ENCODE results near the gene CRK.

CRK gene

DNA sequence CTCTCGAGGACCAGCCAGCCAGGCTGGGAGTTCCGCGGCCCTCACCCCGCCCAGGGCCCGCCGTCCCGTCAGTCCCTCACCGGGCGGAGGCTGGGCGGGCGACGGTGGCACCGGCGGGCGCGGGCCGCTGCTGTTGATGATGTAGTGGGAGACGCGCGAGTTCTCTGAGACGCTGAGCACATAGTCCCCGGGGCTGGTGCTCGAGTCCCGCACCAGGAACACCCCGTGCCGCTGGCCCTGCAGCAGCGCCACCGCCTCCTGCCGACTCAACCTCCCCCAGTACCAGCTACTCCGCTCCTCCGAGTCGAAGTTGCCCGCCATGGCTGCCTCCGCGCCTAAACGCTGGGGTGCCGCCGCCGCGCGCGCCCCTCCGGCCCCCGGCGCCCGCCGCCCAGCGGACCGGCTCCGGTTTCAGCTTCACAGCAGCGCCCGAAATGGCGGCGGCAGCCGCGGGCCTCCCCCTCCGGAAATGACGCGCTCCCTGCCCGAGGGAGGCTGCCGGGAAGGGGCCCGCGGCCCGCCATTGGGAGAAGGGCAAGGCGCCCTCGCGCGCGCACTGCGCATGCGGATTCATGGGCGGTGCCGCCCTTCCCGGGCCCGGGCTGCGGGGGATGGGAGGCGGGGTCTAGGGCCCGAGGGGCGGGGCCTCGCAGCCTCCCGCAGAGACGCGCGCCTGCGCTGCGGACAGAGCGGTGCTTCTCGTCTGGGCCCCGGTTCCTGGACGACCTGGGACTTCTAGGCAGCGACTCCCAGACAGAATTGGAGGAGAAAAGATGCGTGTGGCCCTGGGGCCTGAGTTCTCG is at the start of gene CRK:
CRK (minus strand) TSS at position 436 of the 803 bp plus-strand sequence; CDS start at position 321, 115 bp downstream.
- peak; percentile 97 to 99 for DNase-seq (ENCODE audit: low read depth in 2 of 2)

DNA sequence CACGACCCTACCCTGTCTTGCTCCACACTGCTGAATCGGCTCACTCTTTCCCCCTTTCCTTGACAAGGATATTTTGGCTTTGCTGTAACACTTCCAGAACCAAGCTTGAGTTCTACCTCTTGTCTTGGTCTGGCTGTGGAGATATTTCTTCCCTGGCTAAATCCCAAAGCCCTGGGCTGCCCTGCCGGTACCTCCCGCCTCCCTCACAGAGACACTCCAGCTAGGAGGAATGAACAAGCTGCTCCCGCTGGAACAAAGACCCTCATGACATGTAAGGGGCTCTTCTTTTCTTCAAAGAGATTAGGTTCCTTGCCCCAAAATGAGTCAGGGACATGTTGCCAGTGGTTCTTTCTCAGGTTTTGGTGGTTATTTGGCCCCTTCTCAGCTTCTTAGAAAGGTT is 49.6 kb upstream of the CRK start:
- DNase-seq (ENCODE audit: low read depth in 2 of 2) = no peak

DNA sequence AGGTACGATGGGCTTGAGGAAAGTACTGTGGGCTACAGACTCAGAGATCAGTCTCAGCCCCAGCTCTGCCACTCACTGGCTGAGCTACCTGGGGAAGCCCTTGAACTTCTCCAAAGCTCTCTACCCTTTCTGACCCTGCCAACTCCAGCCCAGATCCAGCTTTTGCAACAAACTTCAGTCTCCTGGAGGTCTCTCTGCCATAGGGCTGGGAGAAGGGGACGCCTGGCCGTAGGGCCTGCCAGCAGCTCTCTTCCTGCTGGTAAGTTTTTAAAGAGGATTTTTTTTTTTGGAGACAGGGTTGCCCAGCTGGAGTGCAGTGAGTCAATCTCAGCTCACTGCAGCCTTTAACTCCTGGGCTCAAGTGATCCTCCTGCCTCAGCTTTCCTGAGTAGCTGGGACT is 48.8 kb upstream of the CRK start:
- DNase-seq (ENCODE audit: low read depth in 2 of 2) = no peak

DNA sequence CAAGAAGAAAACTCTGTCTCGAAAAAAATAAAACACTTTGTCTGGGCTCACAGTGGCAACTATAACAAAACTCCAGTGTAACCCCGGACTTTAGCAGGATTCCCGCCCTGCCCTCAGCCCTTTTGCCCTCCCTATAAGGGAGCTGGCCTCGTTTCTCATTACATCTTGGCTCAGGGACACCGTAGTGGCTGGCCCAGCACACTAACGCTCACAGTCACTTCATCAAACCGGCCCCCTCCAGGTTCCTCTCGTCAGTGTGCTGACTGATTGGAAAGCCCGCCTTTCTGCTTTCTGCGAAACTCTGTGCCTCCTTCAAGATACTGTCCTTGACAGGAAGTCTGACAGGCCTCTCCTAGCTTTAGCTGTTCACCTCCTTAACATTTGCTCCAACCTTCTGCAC is 47.7 kb upstream of the CRK start:
- no peak for DNase-seq (ENCODE audit: low read depth in 2 of 2)

DNA sequence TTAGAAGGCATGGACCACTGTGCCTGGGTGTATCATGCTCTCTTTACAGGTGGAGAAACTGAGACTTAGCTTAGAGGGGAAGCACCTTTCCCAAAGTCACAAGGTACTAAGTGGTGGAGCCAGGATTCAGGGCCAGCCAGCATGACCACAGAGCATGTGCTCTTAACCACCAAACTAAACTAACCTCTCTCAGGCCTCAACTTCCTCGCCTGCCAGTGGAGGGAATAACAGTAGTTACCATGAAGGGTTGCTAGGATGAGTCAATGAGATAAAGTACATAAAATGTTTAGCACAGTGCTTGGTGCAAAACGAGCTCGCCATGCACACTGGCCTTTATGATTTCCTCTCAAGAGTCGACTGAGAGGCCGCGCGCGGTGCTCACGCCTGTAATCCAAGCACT is 42.8 kb upstream of the CRK start:
- DNase-seq (ENCODE audit: low read depth in 2 of 2) = no peak

DNA sequence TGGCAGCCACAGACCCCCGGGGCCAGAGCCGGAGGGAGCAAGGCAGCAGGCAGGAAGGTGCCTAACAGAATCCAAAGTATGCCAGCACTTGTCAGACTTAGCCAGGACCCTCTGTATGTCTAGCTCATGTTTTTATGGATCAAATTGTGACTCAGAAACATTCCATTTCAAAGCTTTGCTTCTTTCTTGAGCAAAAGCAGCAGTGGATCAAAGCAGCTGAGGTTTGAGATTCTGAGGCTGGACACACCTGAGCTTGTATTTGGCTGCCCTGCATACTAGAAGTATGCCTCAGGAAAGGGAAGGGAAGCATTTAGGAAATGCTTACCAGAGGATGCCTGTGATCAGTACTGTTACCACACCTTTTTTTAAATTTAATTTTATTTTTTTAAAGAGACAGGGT is 42.2 kb upstream of the CRK start:
- DNase-seq (ENCODE audit: low read depth in 2 of 2) = no peak

DNA sequence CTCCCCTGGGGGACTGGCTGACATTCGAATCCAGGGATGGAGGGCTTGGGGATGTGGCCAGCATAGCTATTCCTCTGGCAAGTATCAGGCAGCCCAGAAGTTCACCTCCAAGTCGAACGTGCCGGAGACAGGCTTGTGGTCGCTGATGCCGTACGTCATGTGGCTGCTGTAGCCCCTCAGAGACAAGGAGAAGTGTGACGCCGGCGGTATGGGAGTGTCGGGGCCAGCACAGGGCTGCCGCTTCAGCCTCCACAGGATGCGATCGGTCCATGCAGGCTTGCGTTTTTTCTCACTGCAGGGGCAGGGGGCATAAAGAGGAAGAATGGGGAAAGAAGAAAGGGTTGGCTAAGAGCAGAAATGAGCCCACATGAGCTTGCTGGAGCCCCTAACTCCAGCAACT is 41.8 kb upstream of the CRK start:
- no peak for DNase-seq (ENCODE audit: low read depth in 2 of 2)

DNA sequence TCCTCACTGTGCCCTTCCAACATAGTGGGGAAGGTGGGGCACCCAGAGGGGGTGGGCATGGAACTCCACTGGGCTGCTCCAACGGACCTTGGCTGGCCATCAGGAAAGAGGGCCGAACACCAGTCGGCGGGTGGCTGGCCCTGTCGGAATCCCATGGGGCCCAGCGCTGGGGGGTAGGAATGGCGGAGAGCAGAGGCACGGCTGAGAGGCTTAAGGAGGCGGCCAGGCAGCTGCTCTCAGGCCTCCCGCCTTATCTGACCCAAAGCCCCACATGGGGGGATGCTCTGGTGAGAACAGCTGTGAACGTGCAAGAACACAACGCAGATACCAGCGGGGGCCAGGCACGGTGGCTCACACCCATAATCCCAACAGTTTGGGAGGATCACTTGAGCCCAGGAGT is 40.8 kb upstream of the CRK start:
- no peak for DNase-seq (ENCODE audit: low read depth in 2 of 2)

DNA sequence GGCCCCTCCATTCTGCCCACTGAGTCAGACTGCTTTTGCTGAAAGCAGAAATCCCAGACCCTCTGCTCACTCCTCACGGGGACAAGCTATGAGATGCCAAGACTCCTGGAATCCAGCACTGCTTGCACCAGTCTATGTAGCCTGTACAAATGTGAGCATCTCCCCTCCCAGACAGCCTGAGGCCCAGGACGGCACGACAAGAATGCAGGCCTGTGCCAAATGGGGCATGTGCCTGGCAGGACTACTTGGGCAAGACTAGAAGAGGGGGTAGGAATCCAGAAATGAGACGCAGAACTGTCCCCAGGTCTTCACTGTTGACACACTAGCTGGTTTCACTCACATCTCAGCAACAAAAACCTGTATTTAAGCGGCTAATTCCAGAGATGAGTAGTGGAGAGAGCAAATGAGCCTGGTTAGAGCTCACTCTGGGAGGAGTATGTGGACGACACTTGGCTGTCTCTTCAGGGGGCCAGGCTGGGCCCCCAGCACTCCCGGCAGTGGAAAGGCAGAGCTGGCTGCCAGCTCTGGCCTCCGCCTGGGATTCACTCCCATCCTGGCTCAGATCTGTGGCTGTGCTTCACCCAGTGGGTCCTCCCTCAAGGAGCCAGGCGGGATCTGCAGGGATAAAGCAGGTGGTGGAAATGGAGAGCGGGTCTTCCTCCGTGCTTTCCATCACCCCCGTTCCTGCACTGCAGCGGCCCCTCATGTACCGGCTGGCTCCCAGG is 39.4 kb upstream of the CRK start:
- DNase-seq (ENCODE audit: low read depth in 2 of 2) = no peak

DNA sequence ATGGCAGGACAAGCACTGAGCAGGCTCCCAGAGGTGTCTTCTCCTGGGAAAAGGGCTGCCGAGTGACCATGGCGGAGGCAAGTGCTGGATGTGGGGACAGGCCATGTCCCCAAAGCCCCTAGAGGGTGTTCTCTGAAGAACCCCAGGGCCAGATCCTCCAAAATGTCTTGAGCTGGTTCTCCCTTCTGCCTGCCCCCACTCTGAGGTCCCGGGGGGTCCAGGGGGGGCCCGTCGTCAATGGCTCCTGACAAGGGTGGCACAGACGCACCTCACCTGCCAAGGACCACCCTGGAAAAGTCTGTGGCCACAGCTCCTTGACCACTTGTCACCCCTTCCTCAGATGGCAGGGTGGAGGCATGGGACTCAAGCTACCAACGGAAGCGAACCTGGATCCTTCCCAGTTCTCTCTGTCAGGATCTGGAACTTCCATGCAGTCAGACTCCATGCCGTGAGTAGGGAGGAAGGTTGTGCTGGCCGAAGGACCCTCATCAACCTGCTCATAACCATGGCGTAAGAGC is 38.8 kb upstream of the CRK start:
- no peak for DNase-seq (ENCODE audit: low read depth in 2 of 2)

DNA sequence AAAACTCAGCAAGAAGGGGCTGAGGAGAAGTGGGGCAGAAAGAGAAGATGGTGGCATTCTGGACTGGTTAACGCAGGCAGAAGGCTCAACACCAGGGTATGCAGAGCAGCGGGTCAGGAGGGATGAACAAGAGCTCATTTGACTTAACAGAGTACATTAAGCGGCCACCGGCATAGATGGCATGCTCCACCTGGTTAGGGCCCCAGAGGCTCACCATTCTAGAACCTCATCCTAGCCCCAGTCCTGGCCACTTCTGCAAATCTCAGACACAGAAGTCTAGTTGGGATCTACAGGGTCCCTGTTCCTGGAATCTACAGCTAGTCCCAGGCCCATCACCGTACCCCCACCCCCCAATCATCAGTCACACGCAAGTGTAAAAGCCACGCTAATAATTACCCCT is 38.2 kb upstream of the CRK start:
- no peak for DNase-seq (ENCODE audit: low read depth in 2 of 2)

DNA sequence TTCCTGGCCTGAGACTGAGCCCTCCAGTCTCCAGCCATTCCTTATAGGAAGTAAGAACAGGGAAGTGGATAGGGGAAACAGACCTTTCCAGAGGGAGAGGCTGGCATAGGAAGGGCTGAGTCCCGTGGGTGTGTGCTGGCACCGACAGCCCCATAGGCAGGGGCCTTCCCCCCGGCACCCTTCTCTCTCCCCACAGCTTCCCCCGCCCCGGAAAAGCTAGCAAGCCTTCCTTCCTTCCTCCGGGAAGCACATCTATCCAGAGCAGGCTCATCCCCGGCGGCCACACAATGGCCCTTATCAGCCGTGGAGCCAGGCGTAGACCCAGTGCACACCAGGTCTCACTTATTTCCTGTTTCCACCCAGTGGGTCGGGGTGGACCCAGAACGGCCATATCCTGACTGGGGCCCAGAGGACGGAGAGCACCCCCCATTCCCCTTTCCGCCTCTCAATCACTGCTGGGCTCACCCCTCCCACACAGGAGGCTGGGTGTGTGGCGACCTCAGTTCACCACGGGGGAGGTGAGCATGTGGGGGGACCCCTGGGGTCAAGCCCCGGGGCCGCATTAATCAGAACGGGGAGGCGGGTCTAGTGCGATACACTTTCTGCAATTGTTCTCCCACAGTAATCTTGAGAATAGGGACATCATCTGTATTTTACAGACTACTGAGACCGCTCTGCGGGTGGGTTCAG is 37.4 kb upstream of the CRK start:
- DNase-seq (ENCODE audit: low read depth in 2 of 2) = no peak

DNA sequence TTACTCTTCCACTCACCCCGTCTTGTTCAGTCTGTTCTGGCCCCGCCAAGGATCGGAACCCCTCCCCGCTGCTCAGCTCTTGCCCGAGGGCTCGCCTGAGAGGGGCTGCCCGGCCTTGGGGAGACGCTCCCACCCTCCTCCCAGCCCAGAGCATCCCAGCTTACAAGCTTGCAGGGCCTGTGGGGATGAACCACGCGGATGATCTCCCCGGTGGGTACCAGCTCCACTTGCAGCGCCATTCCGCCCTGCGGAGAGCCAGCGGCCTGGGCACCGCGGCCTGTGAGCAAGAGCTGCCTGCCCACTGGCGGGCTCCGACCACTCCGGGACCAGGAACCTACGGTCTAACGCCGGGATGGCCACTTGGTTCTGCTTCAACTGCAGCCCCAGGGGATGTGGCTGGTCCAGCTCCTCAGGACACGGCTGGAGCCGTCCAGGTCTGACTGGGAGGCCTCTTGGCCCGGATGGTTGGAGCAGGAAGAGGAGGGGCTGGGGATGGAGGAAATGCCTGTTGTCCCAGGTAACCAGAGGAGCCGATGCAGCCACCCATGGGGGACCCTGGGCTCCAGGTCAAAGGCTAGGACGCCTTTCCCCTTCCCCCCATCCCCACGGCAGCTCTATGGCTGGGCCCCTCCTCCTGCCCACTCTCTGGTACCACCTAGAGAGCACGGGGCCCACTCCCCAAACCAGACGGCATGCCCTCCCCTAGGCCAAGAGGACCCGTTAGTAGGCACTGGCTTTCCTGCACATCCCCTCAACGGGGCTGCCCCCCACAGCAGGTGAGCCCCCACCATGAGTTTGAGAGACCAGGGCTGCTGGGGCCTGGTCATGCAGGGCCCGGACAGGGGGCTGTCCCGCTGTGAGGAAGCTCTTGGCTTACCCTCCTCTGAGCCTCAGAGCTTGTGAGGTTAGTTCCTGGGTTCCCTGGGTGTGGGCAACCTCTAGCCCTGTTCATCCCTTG is 36.5 kb upstream of the CRK start, which contains the start of gene MYO1C:
MYO1C (minus strand) TSS at position 438 of the 958 bp plus-strand sequence; CDS start at position 239, 199 bp downstream.
- DNase-seq (ENCODE audit: low read depth in 2 of 2) = no peak

DNA sequence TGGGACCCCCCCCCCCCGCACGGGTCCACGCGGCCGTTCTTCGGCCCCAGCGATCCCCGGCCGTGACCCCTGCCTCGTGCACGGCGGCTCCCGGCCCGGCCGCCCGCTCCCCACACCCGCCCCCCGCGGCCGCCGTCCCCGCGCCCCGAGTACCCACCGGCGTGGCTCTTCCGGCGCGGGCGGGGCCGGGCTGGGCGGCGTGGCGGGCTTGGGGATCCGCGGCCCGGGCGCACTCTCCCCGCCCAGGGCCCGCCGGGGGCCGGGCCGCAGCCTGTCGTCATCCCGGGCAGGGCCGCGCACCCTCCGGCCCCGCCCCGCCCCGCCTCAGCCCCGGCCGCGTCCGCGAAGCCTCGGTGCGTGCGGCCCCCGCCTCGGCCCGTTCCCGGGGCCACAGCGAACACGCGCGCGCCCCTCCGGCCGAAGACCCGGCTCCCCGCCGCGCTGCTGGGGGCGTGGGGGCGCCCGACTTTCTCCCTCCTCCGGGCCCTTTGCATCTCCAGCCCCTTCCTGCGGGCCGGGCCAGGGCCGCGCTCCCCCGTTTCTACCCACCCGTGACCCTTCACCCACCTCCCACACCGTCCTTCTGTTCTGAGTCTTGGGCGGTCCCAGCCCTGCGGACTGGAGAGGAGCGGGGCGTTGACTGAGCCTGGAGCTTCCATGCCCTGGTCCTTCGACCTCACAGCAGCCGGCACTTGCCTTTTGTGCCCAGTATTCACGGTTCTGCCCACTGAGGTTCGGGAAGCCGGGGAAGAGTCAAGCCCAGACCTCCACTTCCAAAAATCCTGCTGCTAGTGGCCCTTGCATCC is 35.6 kb upstream of the CRK start:
- DNase-seq (ENCODE audit: low read depth in 2 of 2) = peak; percentile 39 to 49

DNA sequence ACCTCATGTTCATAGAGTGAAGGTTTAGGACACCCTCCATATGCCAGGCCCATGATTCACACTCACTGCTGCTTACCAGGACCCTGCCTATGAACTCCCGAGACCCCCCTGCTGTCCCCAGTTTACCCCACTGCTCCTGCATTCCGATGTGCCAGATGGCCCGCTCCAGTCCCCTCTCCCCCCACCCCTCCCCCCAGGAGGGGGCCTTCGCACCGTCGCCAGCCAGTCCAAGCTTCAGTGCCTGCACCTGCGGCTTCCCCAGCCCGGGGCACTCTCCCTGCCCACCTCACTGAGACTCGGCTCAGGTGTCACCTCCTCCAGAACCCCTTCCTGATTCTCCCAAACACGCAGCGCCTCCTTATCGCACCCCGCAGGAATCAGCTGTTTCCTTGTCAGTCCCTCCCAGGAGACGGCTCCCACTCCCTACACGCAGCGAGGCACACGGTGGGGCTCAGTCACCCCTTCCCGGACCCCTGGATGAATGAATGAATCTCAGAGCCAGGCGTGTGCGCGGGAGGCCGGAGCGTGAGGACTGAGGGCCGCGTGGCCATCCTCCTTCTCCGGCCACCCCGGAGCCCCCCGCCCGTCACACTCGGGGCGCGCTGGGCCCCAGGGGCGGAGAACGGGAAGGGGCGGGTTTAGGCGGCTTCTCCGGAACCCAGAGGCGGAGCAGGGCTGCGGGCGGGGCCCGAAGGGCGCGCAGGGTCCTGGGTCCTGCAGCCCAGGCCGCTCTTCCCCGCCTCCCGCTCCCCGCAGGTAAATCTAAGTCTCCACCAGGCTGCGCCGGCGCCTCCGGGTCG is 34.8 kb upstream of the CRK start:
- DNase-seq (ENCODE audit: low read depth in 2 of 2) = peak; percentile 48 to 65

DNA sequence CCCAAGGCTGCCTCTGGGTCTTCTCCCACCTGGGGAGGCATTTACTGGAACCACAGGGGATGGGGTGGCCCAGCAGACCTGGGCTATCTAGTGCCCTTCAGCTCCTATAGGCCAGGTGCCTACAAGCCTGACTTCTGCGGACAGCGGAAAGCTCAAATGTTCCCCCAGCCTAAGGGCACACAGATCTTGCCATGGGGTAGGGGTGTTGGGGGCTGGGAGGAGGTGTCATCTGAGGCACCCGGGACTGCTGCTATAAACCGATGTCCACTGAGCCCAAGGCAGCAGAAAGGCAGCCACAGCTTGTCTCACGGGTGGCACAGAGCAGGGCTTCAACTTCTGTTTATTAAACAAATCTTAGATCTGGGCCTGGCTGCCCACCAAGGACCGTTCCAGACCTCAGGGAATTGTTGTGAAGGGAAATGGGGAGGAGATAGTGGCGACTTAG is 32.8 kb upstream of the CRK start:
- DNase-seq (ENCODE audit: low read depth in 2 of 2) = no peak

DNA sequence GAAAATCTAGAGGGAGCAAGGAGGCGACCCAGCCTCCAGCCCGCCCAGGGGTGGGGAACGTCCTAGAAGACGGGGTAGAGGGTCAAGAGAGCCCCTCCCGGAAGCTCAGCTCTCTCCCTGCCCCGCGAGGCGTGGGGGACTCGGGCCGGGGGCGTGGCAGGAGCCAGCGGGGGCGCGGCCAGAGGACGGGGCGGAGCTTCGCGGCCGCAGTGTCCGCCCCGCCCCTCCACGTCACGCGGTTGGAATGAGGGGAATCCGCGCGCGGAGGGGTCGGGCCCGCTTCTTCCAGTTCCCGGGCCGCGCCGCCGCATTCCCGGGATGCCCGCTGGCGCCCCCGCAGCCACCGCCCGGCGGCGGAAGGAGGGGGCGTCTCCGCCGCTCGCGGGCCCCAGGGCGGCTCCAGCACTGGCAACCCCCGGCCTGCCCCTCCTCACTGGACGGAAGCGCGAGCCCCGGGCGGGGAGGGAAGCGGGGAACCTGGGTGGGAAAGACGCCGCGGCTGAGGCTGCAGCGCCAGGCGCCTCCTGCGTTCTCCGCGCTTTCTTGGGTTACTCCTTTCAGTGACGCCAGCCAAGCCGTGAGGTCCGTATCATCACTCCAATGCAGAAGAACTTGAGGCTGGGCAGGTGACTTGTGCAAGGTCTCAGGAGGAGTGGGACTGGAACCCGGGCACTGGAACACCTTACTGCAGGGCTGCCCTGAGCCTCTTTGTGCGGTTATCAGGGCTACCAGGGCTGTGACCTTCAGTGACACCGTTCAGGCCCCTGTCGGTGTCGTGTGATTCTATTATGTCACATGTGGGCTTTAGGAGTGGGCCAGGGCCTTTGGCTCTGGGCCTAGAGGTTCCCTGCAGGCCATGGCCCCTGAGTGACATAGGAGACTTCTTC is 32.1 kb upstream of the CRK start:
- DNase-seq (ENCODE audit: low read depth in 2 of 2) = peak; percentile 59

All from stimulated activated CD8-positive, alpha-beta memory T cell treated with anti-CD3 and anti-CD28 coated beads, Interleukin-2, amount 100 ng/mL, for 48 hours (primary cell).